H1 (cell line): ENCODE data around the gene CASZ1. TPM values are rescaled to one million over a fixed set of nuclear protein-coding genes. Genes with fewer than 3 reads are reported as not detected.

Experiments
- CTCF ChIA-PET: fragments of 300-600 bp; sonication (Branson Sonifier 250); formaldehyde crosslinking; loops from one replicate; lab custom pipeline; 2021; ENCODE audit not compliant: partially characterized antibody; lab: Charles Lee
- POLR2A ChIA-PET: fragments of 300-600 bp; sonication (Branson Sonifier 250); formaldehyde crosslinking; loops from one replicate; lab custom pipeline; 2021; ENCODE audit warnings: inconsistent platforms; ENCODE audit not compliant: partially characterized antibody; lab: Charles Lee
- DNase-seq, 2 experiments: peaks; one replicate each; pipeline versions ENCODE4 v3.0.0 to v3.0.0-alpha.2; 2010 to 2022; ENCODE audit warnings: low spot score in 2 of 2, low read depth in 1 of 2, mixed read lengths in 1 of 2
- FAIRE-seq: peaks from 2 replicates; lab custom pipeline; 2011; peaks lifted over from hg19 to GRCh38; lab: Jason Lieb, UNC
- H2AFZ ChIP-seq: 2 replicates; pipeline ENCODE4 v1.8.1; 2012; ENCODE audit warnings: low read length, inconsistent platforms
- H2AK5ac ChIP-seq: 2 replicates; pipeline ENCODE4 v1.6.1; 2013; ENCODE audit warnings: low read depth, low read length
- H2BK120ac ChIP-seq: replicated peaks from 2 replicates; pipeline ENCODE3; 2013; ENCODE audit warnings: low read depth, low read length, inconsistent platforms
- H2BK12ac ChIP-seq: 2 replicates; pipeline ENCODE4 v1.6.1; 2013; ENCODE audit warnings: low read depth, low read length
- H2BK15ac ChIP-seq: 2 replicates; pipeline ENCODE4 v1.6.1; 2013; ENCODE audit warnings: low read length
- H2BK20ac ChIP-seq: 2 replicates; pipeline ENCODE4 v1.6.1; 2013; ENCODE audit warnings: low read length
- H2BK5ac ChIP-seq: 2 replicates; pipeline ENCODE4 v1.6.1; 2013; ENCODE audit warnings: low read depth, low read length
- H3K14ac ChIP-seq: 2 replicates; pipeline ENCODE4 v1.6.1; 2013; ENCODE audit warnings: inconsistent platforms; ENCODE audit not compliant: insufficient read length
- H3K18ac ChIP-seq: 2 replicates; pipeline ENCODE4 v1.6.1; 2013; ENCODE audit warnings: low read length; ENCODE audit errors: extremely low read depth
- H3K23ac ChIP-seq: 2 replicates; pipeline ENCODE4 v1.6.1; 2013; ENCODE audit warnings: inconsistent platforms; ENCODE audit not compliant: insufficient read length
- H3K23me2 ChIP-seq: 2 replicates; pipeline ENCODE4 v1.6.1; 2013; ENCODE audit warnings: low read depth, low read length
- H3K27ac ChIP-seq: 2 replicates; pipeline ENCODE4 v1.6.1; 2011; ENCODE audit warnings: low read depth, low read length, inconsistent platforms
- H3K27me3 ChIP-seq, 4 experiments: replicated peaks in 1 of 4; 1 replicate in 1 of 4; 2 replicates in 3 of 4; pipeline versions ENCODE4 v1.6.1 to v1.8.1; 2011 to 2013; ENCODE audit warnings: low read length in 3 of 4, mild to moderate bottlenecking in 3 of 4, inconsistent platforms in 2 of 4, mixed read lengths in 2 of 4, moderate library complexity in 1 of 4; ENCODE audit not compliant: control insufficient read depth in 3 of 4, insufficient read depth in 3 of 4; ENCODE audit errors: extremely low read depth in 1 of 4
- H3K36me3 ChIP-seq, 4 experiments: 2 replicates each; pipeline versions ENCODE4 v1.6.1 to v1.8.1; 2011 to 2013; ENCODE audit warnings: mild to moderate bottlenecking in 4 of 4, low read length in 3 of 4, moderate library complexity in 2 of 4, control low read depth in 1 of 4, inconsistent platforms in 1 of 4; ENCODE audit not compliant: insufficient read depth in 4 of 4, control insufficient read depth in 2 of 4
- H3K4ac ChIP-seq: replicated peaks from 2 replicates; pipeline ENCODE3; 2013; ENCODE audit warnings: low read length, low read depth, mixed read lengths, inconsistent platforms; ENCODE audit not compliant: insufficient read length
- H3K4me1 ChIP-seq, 4 experiments: replicated peaks in 1 of 4; 1 replicate in 1 of 4; 2 replicates in 3 of 4; pipeline versions ENCODE4 v1.6.1 to v1.8.1; 2011 to 2013; ENCODE audit warnings: low read length in 3 of 4, inconsistent platforms in 2 of 4, mixed read lengths in 1 of 4; ENCODE audit not compliant: insufficient read depth in 4 of 4, control insufficient read depth in 3 of 4
- H3K4me2 ChIP-seq, 2 experiments: 2 replicates each; pipeline versions ENCODE4 v1.6.1 to v1.8.1; 2011 to 2013; ENCODE audit warnings: low read depth in 2 of 2, low read length in 2 of 2, control low read depth in 1 of 2, inconsistent platforms in 1 of 2, mild to moderate bottlenecking in 1 of 2; ENCODE audit not compliant: insufficient read depth in 1 of 2
- H3K4me3 ChIP-seq, 4 experiments: fragments of 200-600, 300-600 bp in 1 of 4; sonication (generic), shearing (Covaris generic), sonication (Bioruptor Twin) in 1 of 4; 2 replicates each; pipeline versions ENCODE4 v1.5.1 to v1.8.1; 2011 to 2016; ENCODE audit warnings: low read length in 4 of 4, low read depth in 3 of 4, control low read depth in 2 of 4, inconsistent platforms in 2 of 4, mild to moderate bottlenecking in 2 of 4, mixed read lengths in 1 of 4, moderate library complexity in 1 of 4; ENCODE audit not compliant: insufficient read depth in 2 of 4; ENCODE audit errors: extremely low read depth in 1 of 4
- H3K56ac ChIP-seq: replicated peaks from 2 replicates; pipeline ENCODE3; 2013; ENCODE audit warnings: low read depth, mild to moderate bottlenecking, mixed read lengths, low read length, inconsistent platforms; ENCODE audit not compliant: insufficient read length
- H3K79me1 ChIP-seq: 2 replicates; pipeline ENCODE4 v1.6.1; 2013; ENCODE audit warnings: low read depth, low read length, control low read depth
- H3K79me2 ChIP-seq, 2 experiments: 2 replicates each; pipeline versions ENCODE4 v1.6.1 to v1.8.1; 2012 to 2013; ENCODE audit warnings: low read length in 2 of 2, mild to moderate bottlenecking in 2 of 2, inconsistent platforms in 1 of 2; ENCODE audit not compliant: insufficient read depth in 2 of 2, control insufficient read depth in 1 of 2
- H3K9ac ChIP-seq, 4 experiments: replicated peaks in 1 of 4; 1 replicate in 1 of 4; 2 replicates in 3 of 4; pipeline versions ENCODE4 v1.6.1 to v1.8.1; 2011 to 2013; ENCODE audit warnings: low read depth in 3 of 4, low read length in 3 of 4, control low read depth in 2 of 4, mild to moderate bottlenecking in 2 of 4, moderate library complexity in 2 of 4, inconsistent platforms in 1 of 4; ENCODE audit errors: extremely low read depth in 1 of 4
- H3K9me3 ChIP-seq, 2 experiments: 2 replicates each; pipeline versions ENCODE4 v1.6.1 to v1.8.1; 2012 to 2013; ENCODE audit warnings: mild to moderate bottlenecking in 2 of 2, moderate library complexity in 2 of 2, control low read depth in 1 of 2, inconsistent platforms in 1 of 2, low read depth in 1 of 2, low read length in 1 of 2, mixed read lengths in 1 of 2; ENCODE audit not compliant: insufficient read depth in 2 of 2
- H4K20me1 ChIP-seq, 2 experiments: replicated peaks in 1 of 2; 2 replicates each; pipeline versions ENCODE3 to v1.8.1; 2011 to 2013; ENCODE audit warnings: inconsistent platforms in 2 of 2, low read length in 2 of 2, mild to moderate bottlenecking in 1 of 2; ENCODE audit not compliant: insufficient read depth in 2 of 2, control insufficient read depth in 1 of 2
- H4K5ac ChIP-seq: 2 replicates; pipeline ENCODE4 v1.6.1; 2013; ENCODE audit warnings: low read length, low read depth, mixed read lengths, inconsistent platforms; ENCODE audit not compliant: insufficient read length
- H4K8ac ChIP-seq: 2 replicates; pipeline ENCODE4 v1.8.0; 2013; ENCODE audit warnings: mild to moderate bottlenecking, moderate library complexity, low read length, inconsistent platforms; ENCODE audit not compliant: insufficient read depth; ENCODE audit errors: extremely low read depth
- H4K91ac ChIP-seq: replicated peaks from 2 replicates; pipeline ENCODE3; 2013; ENCODE audit warnings: low read length, mixed read lengths, inconsistent platforms; ENCODE audit not compliant: insufficient read length
- CBX8 ChIP-seq: fragments of 300-800, 300-1000 bp; sonication (generic); IDR thresholded peaks from 2 replicates; pipeline ENCODE4 v1.7.1; 2016; ENCODE audit warnings: low read depth, low read length, borderline replicate concordance
- HDAC6 ChIP-seq: IDR thresholded peaks from one replicate; pipeline ENCODE4 v1.7.1; 2012; ENCODE audit warnings: low read depth, mild to moderate bottlenecking, inconsistent platforms, low read length, moderate library complexity
- MAFK ChIP-seq: IDR thresholded peaks from 2 replicates; pipeline ENCODE4 v1.6.1; 2012; ENCODE audit warnings: low read depth, mild to moderate bottlenecking, improper control_type of control experiment, low read length
- RBBP5 ChIP-seq: IDR thresholded peaks from 2 replicates; pipeline ENCODE4 v1.7.1; 2012; ENCODE audit warnings: low read depth, mild to moderate bottlenecking, inconsistent platforms, low read length, moderate library complexity, borderline replicate concordance
- RFX5 ChIP-seq: IDR thresholded peaks from 2 replicates; pipeline ENCODE4 v1.6.1; 2011; ENCODE audit warnings: low read depth, low read length, improper control_type of control experiment, borderline replicate concordance
- RNF2 ChIP-seq: fragments of 200-900, 300-1000 bp; sonication (generic); IDR thresholded peaks from 2 replicates; pipeline ENCODE4 v1.7.1; 2016; ENCODE audit warnings: borderline replicate concordance, low read depth, mild to moderate bottlenecking, antibody characterized with exemption, low read length; ENCODE audit not compliant: poor library complexity, severe bottlenecking; ENCODE audit errors: missing control alignments
- SIN3A ChIP-seq, 2 experiments: IDR thresholded peaks in 1 of 2; conservative IDR thresholded peaks in 1 of 2; 2 replicates each; pipeline ENCODE4 v1.6.1; 2011 to 2012; ENCODE audit warnings: low read length in 2 of 2, improper control_type of control experiment in 1 of 2, low read depth in 1 of 2, mild to moderate bottlenecking in 1 of 2
- SP2 ChIP-seq: IDR thresholded peaks from 2 replicates; pipeline ENCODE4 v1.6.1; 2012; ENCODE audit warnings: mild to moderate bottlenecking, low read length, inconsistent platforms
- SUZ12 ChIP-seq: fragments of 200-600 bp; sonication (generic); IDR thresholded peaks from 2 replicates; pipeline ENCODE4 v1.6.1; 2012; ENCODE audit warnings: mild to moderate bottlenecking, inconsistent platforms, low read length, moderate library complexity, mixed read lengths
- TAF7 ChIP-seq: optimal IDR thresholded peaks from 2 replicates; pipeline ENCODE3; 2011; ENCODE audit warnings: low read depth, mild to moderate bottlenecking, inconsistent platforms, low read length, moderate library complexity, borderline replicate concordance
- WGBS, 2 experiments: shearing (Covaris generic) in 1 of 2; methylation state at CpG; one replicate each; pipeline versions ENCODE4 v1.1.6 to v1.1.7; 2013 to 2015; ENCODE audit warnings: low lambda C conversion rate in 2 of 2, mixed read lengths in 2 of 2, inconsistent platforms in 1 of 2, low coverage in 1 of 2, missing lambda C conversion rate in 1 of 2; ENCODE audit not compliant: insufficient replicate concordance in 2 of 2, insufficient coverage in 1 of 2, insufficient read length in 1 of 2; ENCODE audit errors: extremely low coverage in 1 of 2, missing lambda C conversion rate in 1 of 2; 5-methylcytosine and 5-hydroxymethylcytosine counted together
- polyA plus RNA-seq, 7 experiments: library from polyadenylated mRNA; depleted of rRNA in 3 of 7; stranded (reverse) in 5 of 7; unstranded in 2 of 7; fragments of >200 nt in 5 of 7; fragments of 200-250 nt in 2 of 7; gene quantifications; 1 replicate in 5 of 7; 2 replicates in 1 of 7; 4 replicates in 1 of 7; pipeline versions ENCODE4 v1.2.1 to v1.2.3, GENCODE V29; 2011 to 2013; ENCODE audit warnings: missing spikeins in 2 of 7, mixed read lengths in 2 of 7
- total RNA-seq: library from RNA; stranded (reverse); fragmentation: NEBNext Ultra II Directional; extraction: Animal tissue kit (Norgen Biotek cat#: 25700); gene quantifications from 2 replicates; pipeline ENCODE4 v1.2.1, GENCODE V29; 2021
- TF ChIP-seq, protein P1 (sequence below): IDR thresholded peaks from 2 replicates; pipeline ENCODE4 v1.6.1; 2012; ENCODE audit warnings: inconsistent platforms

The CASZ1 gene
- total and polyA plus RNA-seq, 2 of the 8 experiments (the other 6 are each of a cell fraction or from before 2014, with no cell fraction given): 4.4 to 7.7 TPM

DNA sequence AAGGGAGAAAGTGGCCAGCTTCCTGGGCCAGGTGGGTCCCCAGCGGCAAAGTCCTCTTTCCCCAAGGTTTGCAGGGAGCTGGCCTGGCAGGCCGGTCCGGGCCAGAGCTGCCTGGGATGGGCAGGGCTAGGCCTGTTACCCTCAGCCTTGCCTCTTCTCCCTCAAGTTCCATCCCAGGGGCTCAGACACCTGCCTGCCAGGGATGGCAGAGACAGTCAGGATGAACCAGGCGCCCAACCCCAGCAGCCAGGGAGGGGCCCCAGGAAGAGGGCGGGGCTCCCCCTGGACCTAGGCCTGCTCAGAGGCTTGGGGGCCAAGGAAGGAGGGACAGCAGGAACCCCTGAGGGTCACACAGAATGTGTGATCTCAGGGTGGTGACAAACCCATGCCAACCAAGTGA, 120.6 kb downstream of the CASZ1 start:
- Histone ChIP-seq H3K4ac (no peak overlapping the region), H3K79me1 (no peaks in the 10 kb centered on the region), H3K79me2 (no peaks in the 10 kb centered on the region), H3K9ac (no peak overlapping the region)
- CTCF ChIA-PET: interaction anchor here (0.7 to 3.3 kb wide), 6 partner anchors 38 to 266 kb away, joined by 3 to 10 read pairs (median 3); no protein-coding TSS in a partner anchor
- TF ChIP-seq HDAC6 (no peak), SP2 (no peak), RBBP5 (no peak), MAFK (no peak), CBX8 (no peak), TAF7 (no peak), RFX5 (no peak), SIN3A (conservative IDR thresholded peaks at IDR 0.05 in 1 of 2, IDR thresholded peaks at IDR 0.05 in 1 of 2; ENCODE audit: low read depth in 1 of 2, low read length in 2 of 2) (no peak), SUZ12 (no peak), RNF2 (no peak)
- TF ChIP-seq, protein P1, sequence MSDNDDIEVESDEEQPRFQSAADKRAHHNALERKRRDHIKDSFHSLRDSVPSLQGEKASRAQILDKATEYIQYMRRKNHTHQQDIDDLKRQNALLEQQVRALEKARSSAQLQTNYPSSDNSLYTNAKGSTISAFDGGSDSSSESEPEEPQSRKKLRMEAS: no peak
- TF ChIP-seq, all 59 proteins: peak for 0
- Histone ChIP-seq H2BK20ac (no peak overlapping the region), H2BK120ac (no peak overlapping the region), H2AK5ac (no peak overlapping the region), H3K4me1 (peaks cover 0 to 41% (median 28%) of the 10 kb centered on the region in 4 experiments; a peak in 6 of 7 replicates), H4K5ac (no peak overlapping the region), H3K4me3 (no peak overlapping the region), H3K23me2 (no peaks in the 10 kb centered on the region), H3K36me3 (0 out of 8 replicates have a peak, but pooled peaks cover 0 to 2% (median 0%) of the 10 kb centered on the region in 4 experiments), H4K20me1 (peaks cover 0 to 2% of the 10 kb centered on the region in 2 experiments), H2BK12ac (0 out of 2 replicates have a peak overlapping the region, but pooled peaks have one; percentile 27), H3K18ac (no peak overlapping the region; the same call in none of the 2 replicates), H3K14ac (no peak overlapping the region), H3K23ac (no peak overlapping the region), H3K56ac (no peak overlapping the region), H3K9me3 (no peaks in the 10 kb centered on the region), H4K91ac (no peak overlapping the region), H2BK15ac (no peak overlapping the region), H2AFZ (no peak overlapping the region), H2BK5ac (no peak overlapping the region), H3K27ac (no peak overlapping the region), H3K27me3 (no peaks in the 10 kb centered on the region), H3K4me2 (no peak overlapping the region), H4K8ac (no peak overlapping the region; the same call in 1 of the 2 replicates)
- no peak for FAIRE-seq
- 80% methylated on average over 5 of the region's 5 CpGs; no CpG with 5 or more reads in 1 of the 2 experiments for WGBS, 2 experiments
- DNase-seq: no peak
- POLR2A ChIA-PET: no interaction called here
